ENCODE measurements around the gene PCDHA7.
"Not testable (repeated sequence)": the region's sequence is repeated elsewhere in the genome, so short reads cannot be mapped to it uniquely, and the experiment has no call there.

Gene PCDHA7, protein sequence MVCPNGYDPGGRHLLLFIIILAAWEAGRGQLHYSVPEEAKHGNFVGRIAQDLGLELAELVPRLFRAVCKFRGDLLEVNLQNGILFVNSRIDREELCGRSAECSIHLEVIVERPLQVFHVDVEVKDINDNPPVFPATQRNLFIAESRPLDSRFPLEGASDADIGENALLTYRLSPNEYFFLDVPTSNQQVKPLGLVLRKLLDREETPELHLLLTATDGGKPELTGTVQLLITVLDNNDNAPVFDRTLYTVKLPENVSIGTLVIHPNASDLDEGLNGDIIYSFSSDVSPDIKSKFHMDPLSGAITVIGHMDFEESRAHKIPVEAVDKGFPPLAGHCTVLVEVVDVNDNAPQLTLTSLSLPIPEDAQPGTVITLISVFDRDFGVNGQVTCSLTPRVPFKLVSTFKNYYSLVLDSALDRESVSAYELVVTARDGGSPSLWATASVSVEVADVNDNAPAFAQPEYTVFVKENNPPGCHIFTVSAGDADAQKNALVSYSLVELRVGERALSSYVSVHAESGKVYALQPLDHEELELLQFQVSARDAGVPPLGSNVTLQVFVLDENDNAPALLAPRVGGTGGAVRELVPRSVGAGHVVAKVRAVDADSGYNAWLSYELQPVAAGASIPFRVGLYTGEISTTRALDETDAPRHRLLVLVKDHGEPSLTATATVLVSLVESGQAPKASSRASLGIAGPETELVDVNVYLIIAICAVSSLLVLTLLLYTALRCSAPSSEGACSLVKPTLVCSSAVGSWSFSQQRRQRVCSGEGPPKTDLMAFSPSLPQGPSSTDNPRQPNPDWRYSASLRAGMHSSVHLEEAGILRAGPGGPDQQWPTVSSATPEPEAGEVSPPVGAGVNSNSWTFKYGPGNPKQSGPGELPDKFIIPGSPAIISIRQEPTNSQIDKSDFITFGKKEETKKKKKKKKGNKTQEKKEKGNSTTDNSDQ

DNA sequence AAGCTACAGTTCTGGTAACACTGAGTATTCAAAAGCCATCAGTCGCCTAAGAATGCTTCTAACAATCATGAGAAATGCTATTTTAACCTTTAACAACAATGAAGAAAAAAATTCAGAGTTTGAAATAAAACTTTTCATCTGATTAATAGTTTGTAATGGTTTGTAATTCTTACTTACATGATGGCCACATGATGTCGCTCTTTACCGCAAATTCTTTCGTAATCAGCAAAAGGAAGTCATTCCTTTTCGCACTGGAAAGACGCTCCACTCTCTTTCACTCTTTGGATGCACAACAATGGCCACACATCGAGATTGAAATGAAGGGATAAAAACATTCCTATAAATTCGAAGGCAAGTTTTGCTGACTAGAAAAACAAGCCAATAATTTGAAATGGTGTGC, at the start of gene PCDHA7:
TSS of gene PCDHA7 (plus strand) at position 277 of the 400 bp plus-strand sequence. CDS start at position 392, 115 bp downstream.
- FAIRE-seq: no peak

DNA sequence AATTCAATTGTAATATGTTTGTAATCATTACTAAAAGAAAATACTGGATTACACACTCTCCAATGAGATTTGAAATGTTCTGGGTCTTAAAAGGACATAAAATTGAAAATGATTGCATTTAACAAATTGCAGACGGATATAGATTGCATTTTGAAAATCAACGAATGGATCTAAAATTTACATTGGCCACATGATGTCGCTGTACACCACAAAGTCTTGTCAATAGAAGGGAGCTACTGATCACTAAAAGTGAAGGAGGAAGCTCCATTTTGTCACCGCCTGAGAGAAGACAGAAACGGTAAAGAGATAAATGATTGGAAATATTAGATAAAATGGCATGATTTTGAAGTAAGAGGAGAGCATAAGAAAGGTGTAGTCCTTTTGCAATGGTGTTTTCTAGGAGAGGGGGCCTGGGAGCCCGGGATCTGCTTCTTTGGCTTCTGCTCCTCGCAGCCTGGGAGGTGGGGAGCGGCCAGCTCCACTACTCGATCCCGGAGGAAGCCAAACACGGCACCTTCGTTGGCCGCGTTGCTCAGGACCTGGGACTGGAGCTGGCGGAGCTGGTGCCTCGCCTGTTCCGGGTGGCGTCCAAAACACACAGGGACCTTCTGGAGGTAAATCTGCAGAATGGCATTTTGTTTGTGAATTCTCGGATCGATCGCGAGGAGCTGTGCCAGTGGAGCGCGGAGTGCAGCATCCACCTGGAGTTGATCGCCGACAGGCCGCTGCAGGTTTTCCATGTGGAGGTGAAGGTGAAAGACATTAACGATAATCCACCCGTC, 48.0 kb upstream of the PCDHA7 start, which contains the start of gene PCDHA1:
TSS of gene PCDHA1 (plus strand) at position 236 of the 782 bp plus-strand sequence.
- FAIRE-seq: no peak

GRCh38 chr5:140787422-140787821, 46.6 kb upstream of the PCDHA7 start:
- FAIRE-seq: not testable (repeated sequence)

DNA sequence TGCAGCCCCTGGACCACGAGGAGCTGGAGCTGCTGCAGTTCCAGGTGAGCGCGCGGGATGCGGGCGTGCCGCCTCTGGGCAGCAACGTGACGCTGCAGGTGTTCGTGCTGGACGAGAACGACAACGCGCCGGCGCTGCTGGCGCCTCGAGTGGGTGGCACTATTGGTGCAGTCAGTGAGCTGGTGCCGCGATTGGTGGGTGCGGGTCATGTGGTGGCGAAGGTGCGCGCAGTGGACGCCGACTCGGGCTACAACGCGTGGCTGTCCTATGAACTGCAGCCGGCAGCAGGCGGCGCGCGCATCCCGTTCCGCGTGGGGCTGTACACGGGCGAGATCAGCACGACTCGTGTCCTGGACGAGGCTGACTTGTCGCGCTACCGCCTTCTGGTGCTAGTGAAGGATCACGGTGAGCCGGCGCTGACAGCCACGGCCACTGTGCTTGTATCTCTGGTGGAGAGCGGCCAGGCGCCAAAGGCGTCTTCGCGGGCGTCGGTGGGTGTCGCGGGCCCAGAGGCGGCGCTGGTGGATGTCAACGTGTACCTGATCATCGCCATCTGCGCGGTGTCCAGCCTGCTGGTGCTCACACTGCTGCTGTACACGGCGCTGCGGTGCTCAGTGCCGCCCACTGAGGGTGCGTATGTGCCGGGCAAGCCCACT, 46.1 kb upstream of the PCDHA7 start:
- not testable (repeated sequence) for FAIRE-seq

DNA sequence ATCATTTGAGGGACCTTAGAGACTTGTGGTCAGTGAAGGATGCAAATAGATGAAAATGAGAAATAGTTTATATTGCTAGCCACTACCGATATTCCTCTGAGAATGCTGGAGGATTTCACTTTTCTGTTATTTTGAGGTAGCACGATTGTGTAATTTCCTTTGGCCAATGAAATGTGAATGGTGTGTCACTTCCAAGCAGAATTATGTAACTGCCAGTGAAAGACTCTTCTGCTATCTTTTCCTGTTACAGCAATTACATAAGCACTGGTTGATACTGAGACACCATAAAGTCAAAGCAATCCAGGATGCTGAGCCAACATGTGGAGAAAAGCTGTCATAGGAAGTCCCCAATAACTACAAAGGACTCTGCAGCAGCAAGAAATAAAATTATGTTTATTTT, 43.0 kb upstream of the PCDHA7 start:
- FAIRE-seq: no peak

- no peak for FAIRE-seq
Observed at GRCh38 chr5:140794595-140795258, 39.3 kb upstream of the PCDHA7 start, which contains the start of gene PCDHA2. Gene PCDHA2, plus strand, starts transcription at chr5:140794852.

GRCh38 chr5:140795259-140795641, 38.8 kb upstream of the PCDHA7 start:
- no peak for FAIRE-seq

GRCh38 chr5:140796072-140796717, 37.9 kb upstream of the PCDHA7 start:
- FAIRE-seq: not testable (repeated sequence)

DNA sequence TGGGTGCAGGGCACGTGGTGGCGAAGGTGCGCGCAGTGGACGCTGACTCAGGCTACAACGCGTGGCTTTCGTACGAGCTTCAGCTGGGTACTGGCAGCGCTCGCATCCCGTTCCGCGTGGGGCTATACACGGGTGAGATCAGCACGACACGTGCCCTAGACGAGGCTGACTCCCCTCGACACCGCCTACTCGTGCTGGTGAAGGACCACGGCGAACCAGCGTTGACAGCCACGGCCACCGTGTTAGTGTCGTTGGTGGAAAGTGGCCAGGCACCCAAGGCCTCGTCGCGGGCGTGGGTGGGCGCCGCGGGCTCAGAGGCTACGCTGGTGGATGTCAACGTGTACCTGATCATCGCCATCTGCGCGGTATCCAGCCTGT, 37.4 kb upstream of the PCDHA7 start:
- no peak for FAIRE-seq

DNA sequence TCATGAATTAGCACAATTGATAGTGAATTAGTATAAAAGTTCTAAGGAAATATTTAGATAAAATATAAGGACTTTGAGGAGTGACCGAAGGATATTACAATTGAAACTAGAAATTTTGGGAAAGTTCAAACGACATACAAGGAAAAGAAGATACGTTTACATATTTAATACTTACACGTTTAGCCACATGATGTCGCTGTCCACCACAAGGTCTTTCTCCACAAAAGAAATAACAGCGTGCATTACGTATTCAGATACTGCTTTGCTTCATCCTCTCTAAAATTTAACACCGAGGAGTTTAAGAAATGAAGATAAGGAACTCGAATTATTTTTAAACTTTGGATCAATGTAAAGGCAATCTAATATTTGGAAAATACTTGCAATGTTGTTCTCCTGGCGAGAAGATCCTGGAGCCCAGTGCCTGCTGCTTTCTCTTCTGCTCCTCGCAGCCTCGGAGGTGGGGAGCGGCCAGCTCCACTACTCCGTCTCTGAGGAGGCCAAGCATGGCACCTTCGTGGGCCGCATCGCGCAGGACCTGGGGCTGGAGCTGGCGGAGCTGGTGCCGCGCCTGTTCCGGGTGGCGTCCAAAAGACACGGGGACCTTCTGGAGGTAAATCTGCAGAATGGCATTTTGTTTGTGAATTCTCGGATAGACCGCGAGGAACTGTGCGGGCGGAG, 33.1 kb upstream of the PCDHA7 start, which contains the start of gene PCDHA3:
TSS of gene PCDHA3 (plus strand) at position 242 of the 678 bp plus-strand sequence.
- no peak for FAIRE-seq

- FAIRE-seq: no peak
Observed at GRCh38 chr5:140801494-140801841, 32.6 kb upstream of the PCDHA7 start.

DNA sequence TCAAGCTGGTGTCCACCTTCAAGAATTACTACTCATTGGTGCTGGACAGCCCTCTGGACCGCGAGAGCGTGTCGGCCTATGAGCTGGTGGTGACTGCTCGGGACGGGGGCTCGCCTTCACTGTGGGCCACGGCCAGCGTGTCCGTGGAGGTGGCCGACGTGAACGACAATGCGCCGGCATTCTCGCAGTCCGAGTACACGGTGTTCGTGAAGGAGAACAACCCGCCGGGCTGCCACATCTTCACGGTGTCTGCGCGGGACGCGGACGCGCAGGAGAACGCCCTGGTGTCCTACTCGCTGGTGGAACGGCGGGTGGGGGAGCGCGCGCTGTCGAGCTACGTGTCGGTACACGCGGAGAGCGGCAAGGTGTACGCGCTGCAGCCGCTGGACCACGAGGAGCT, 31.7 kb upstream of the PCDHA7 start:
- not testable (repeated sequence) for FAIRE-seq

GRCh38 chr5:140802781-140803271, 31.2 kb upstream of the PCDHA7 start:
- no peak for FAIRE-seq

DNA sequence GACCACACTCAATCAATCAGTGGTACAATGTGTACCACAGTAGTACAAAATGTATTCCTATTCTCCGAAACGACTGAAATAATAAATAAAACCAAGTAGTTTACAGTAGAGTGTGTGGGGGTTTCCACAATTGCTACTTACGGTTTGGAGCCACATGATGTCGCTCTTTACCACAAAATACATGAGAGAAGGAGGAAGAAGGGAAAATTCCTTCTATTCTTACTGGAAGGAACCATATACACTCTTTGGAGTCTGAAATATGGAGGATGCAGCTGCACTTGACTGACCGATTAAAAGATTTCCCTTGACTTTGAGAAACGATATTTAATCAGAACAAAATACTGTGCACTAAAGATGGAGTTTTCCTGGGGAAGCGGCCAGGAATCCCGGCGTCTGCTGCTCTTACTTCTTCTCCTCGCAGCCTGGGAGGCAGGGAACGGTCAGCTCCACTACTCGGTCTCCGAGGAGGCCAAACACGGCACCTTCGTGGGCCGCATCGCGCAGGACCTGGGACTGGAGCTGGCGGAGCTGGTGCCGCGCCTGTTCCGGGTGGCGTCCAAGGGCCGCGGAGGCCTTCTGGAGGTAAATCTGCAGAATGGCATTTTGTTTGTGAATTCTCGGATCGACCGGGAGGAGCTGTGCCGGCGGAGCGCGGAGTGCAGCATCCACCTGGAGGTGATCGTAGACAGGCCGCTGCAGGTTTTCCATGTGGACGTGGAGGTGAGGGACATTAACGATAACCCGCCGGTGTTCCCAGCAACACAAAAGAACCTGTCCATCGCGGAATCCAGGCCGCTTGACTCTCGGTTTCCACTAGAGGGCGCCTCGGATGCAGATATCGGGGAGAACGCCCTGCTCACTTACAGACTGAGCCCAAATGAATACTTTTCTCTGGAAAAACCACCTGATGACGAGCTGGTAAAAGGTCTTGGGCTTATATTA, 27.0 kb upstream of the PCDHA7 start, which contains the start of gene PCDHA4:
TSS of gene PCDHA4 (plus strand) at position 235 of the 942 bp plus-strand sequence.
- FAIRE-seq: no peak

DNA sequence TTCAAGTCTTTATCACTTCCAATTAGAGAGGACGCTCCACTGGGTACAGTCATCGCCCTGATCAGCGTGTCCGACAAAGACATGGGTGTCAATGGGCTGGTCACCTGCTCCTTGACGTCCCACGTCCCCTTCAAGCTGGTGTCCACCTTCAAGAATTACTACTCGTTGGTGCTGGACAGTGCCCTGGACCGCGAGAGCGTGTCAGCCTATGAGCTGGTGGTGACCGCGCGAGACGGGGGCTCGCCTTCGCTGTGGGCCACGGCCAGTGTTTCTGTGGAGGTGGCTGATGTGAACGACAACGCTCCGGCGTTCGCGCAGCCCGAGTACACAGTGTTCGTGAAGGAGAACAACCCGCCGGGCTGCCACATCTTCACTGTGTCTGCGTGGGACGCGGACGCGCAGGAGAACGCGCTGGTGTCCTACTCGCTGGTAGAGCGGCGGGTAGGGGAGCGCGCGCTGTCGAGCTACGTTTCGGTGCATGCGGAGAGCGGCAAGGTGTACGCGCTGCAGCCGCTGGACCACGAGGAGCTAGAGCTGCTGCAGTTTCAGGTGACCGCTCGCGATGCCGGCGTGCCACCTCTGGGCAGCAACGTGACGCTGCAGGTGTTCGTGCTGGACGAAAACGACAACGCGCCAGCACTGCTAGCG, 25.7 kb upstream of the PCDHA7 start:
- FAIRE-seq: not testable (repeated sequence)

- no peak for FAIRE-seq
Observed at GRCh38 chr5:140808889-140809291, 25.2 kb upstream of the PCDHA7 start.

- no peak for FAIRE-seq
Observed at GRCh38 chr5:140821375-140822280, 12.4 kb upstream of the PCDHA7 start, which contains the start of gene PCDHA5. Gene PCDHA5, plus strand, starts transcription at chr5:140821613.
